Right renal pelvis (tissue), 4 donors: Measurements from ENCODE around the gene TNPO2. TPM values are rescaled to one million over a fixed set of nuclear protein-coding genes. Genes with fewer than 3 reads are reported as not detected.
"Not testable (repeated sequence)": the region's sequence is repeated elsewhere in the genome, so short reads cannot be mapped to it uniquely, and the experiment has no call there.

Experiments
- DNase-seq, 4 donors: peaks; one replicate each; pipeline ENCODE4 v3.0.0-alpha.2; 2013; ENCODE audit warnings: low read depth in 4 of 4, low spot score in 3 of 4, missing footprints in 1 of 4
- polyA plus RNA-seq, 4 donors: library from polyadenylated mRNA; unstranded; fragments of 120-200 nt; gene quantifications; one replicate each; pipeline ENCODE4 v1.2.1, GENCODE V29; 2013; ENCODE audit not compliant: insufficient read length in 4 of 4

TNPO2 gene
- polyA plus RNA-seq, 4 donors, result 65.4 to 76.8 (median 68.6) TPM

GRCh38 chr19:12680034-12680433 lies 43.7 kb downstream of the TNPO2 start:
- DNase-seq, result no peak

GRCh38 chr19:12678039-12678438 lies 45.7 kb downstream of the TNPO2 start:
- not testable (repeated sequence) for DNase-seq

DNA sequence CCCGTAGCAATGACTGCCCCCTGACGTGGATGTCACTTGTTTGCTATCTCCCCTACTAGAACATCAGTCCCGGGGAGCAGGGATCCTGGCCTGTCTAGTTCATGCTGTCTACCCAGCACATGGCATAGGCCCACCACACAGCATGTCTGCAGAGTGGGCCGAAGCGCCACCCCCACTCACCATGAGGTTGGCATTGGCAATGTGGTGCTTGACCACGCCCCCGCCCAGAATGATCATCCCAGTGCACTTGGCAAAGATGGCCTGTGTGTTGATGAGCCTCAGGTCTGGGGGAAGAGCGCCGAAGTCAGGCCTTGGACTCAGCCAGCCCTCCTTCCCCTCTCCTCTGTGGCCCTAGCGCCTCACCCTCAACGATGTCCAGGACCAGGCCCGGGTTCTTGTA lies 46.8 kb downstream of the TNPO2 start:
- DNase-seq, result no peak

DNA sequence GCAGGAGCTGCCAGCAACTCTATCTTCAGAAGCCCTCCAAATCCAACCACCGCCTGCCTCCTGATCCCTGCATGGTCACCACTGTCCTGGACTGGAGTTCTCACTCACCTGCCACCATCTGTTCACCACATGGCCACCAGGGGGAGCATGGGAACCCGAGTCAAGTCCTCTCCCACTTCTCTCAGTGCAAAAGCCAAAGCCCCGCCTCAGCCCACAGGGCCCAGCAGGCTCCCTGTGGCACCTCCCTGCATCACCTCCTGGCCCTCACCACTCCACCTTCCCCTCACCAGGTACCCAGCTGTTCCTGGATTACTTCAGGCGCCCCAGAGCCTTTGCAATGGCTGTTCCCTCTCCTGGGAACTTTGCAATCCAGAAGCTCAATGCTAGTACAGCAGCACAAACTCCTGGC lies 47.3 kb downstream of the TNPO2 start:
- peak; percentile 55 to 63 (median 58) for DNase-seq

DNA sequence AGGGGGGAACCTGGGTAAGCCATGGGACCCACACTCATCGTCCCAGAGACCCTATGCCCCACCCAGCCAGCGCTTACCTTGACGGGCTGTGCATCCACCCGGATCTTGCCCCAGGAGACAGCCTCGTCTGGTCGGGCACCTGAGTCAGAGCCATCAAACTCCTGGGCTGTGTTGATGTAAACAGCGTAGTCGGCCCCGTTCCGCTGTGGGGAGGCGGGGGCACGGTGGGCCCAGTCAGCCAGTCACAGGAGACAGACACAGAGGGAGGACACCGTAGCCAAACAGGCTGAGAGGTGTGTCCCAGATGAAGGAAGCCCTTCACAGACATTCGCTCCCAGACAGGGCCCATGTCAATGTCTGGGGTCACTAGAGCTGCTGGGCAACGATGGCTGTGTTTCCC lies 47.8 kb downstream of the TNPO2 start:
- no peak for DNase-seq

DNA sequence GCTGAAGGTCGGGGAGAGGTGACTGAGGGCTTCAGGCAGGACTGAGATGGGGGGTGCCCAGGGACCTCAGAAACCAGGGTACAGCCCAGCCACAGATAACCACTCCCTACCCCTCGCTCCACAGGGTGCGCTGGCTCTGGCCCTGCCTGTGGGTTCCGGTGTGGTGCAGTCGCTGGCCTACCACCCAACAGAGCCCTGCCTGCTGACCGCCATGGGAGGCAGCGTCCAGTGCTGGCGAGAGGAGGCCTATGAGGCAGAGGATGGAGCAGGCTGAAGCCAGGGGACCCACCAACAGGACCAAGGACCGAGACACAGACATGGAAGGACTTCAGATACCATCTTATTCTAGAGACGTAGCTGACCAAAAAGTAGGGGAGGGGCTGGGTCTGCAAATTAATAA lies 48.3 kb downstream of the TNPO2 start:
- DNase-seq, result no peak

GRCh38 chr19:12672744-12673143 lies 51.0 kb downstream of the TNPO2 start:
- DNase-seq, result no peak

GRCh38 chr19:12670159-12670928 lies 53.4 kb downstream of the TNPO2 start:
- DNase-seq, result no peak

DNA sequence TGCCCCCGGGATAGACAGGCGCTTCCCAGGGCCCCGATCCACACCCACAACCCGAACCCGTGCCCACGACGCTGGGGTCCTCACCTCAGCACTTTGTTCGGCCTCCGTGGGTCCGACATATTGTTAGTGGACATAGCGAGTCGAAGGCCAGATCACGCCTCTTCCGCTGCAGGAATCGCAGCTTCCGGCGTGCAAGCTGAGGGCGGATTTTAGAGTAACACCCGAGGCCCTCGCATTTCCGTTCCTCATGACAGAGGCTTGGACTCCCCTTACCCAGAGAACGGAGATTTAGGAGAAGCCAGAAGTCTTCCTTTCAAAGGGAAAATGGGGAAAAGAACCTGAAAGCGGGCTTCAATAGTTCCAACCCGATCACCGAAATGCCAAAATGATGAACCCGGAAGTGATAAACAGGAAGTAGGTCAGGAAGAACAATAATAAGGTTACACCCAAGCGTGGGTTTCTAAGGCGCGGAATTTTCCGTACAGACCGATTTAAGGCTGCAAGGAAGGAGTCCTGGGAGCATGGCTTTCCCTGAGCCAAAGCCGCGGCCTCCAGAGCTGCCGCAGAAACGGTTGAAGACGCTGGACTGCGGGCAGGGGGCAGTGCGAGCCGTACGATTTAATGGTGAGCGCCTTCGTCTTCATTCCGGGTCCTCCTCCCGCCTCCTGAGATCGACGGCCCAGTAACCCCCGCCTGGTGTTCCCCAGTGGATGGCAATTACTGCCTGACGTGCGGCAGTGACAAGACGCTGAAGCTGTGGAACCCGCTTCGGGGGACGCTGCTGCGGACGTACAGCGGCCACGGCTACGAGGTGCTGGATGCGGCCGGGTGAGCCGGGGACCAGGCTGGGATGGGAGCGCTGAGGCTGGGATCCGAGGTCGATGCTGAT lies 54.2 kb downstream of the TNPO2 start:
- peak; percentile 74 to 76 (median 75) for DNase-seq

DNA sequence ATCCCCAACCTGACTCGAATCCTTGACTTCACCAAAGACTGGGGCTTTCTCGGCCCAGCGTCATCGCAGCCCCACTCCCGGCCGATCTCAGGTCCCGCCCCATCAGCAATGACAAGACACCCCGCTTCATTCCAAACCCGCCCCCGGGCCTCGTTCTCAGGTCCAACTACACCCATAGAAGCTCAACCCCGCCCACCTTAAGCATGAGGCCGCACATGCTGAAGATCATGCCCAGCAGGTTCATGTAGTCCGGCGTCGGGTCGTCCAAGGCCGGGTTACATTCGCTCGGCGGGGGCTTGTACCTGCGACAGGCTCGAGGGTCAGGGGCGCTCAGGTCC lies 54.8 kb downstream of the TNPO2 start:
- DNase-seq, result no peak

- DNase-seq, result no peak
Observed at GRCh38 chr19:12668346-12668745, 55.4 kb downstream of the TNPO2 start.

DNA sequence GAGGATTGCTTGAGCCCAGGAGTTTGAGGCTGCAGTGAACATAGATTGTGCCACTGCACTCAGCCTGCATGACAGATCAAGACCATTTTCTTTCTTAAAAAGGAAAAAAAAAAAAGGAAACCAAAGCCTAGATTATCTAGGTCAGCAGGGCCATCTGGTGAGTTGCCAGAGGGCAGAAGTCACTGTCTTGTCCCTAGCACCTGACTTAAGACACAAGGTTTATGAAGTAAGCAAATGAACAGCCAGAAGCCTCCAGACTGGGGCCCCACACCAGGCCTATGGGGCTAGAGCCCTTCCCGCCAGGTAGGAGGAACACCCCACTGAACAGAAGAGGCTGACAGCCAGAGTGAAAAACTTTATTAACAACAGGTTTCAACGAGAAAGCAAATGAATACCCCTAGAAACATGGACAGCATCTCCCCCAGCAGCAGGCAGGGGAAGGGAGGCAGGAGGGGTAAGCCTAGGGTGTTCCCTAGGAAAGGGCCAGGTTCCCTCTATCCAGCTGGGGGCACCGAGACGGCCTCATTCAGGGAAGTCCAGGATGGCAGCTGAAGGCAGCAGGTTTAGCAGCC lies 55.9 kb downstream of the TNPO2 start:
- DNase-seq, result no peak

- DNase-seq, result peak in 3 of 4 donors; percentile 67 to 70 (median 68)
Observed at GRCh38 chr19:12666265-12667048, 57.3 kb downstream of the TNPO2 start, which contains the start of the genes MAN2B1 and WDR83. MAN2B1 (minus strand) TSS chr19:12666742; CDS start chr19:12666701, 41 bp downstream. WDR83 (plus strand) TSS chr19:12666807; CDS start chr19:12669791, 2,984 bp downstream.

- no peak for DNase-seq
Observed at GRCh38 chr19:12665671-12666264, 58.0 kb downstream of the TNPO2 start.

GRCh38 chr19:12665281-12665573 lies 58.5 kb downstream of the TNPO2 start:
- DNase-seq, result no peak

- no peak for DNase-seq
Observed at GRCh38 chr19:12664406-12665280, 59.1 kb downstream of the TNPO2 start.

DNA sequence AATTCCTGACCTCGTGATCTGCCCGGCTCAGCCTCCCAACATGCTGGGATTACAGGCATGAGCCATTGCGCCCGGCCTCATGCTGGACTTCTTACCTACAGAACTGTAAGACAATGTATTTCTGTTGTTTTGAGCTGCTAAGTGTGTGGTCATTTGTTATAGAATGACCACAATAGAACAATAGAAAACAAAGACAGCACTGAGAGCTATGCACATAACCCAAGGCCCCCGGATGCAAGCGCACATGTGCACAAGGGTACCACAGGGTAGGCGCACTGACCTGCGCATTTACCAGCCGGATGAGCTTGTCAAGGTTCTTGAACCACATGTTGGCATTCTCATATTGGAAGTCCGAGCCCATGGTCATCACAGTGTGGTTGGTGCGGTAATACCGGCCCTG lies 62.8 kb downstream of the TNPO2 start:
- DNase-seq, result no peak

- DNase-seq, result no peak
Observed at GRCh38 chr19:12657966-12658365, 65.8 kb downstream of the TNPO2 start.

DNA sequence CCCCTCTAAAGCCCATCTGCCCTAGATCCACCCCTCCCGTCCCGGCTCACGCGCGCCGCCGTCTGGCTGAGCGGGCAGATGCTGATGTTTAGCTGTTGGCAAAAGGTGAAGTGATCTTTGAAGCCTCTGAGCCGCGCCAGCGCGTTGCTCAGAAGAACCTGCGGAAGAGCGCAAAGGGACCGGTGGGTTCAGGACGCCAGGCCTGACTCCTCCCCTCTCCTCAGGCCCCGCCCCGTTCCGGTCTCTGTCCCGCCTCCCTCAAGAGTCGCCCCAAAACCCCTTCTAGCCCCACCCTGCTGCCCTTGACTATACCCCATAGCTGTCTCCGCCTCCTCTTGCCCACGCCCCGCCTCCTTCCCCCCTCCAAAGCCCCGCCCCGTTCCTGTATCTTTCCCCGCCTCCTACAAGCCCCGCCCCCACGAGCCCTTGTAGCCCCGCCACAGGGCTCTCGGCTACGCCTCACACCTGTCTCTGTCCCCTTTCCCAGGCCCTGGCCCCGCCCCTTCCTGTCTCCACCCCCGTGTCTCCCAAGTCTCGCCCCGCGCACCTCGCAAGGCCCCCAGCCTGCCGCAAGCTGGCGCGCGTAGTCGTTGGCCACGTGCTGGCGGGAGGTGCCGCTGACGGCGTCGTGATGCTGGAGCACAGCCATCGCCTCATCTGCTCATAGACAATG lies 66.7 kb downstream of the TNPO2 start:
- DNase-seq, result no peak
